Daoy (cell line): ENCODE measurements around the gene PHPT1. TPM values are rescaled to one million over a fixed set of nuclear protein-coding genes. Genes with fewer than 3 reads are reported as not detected.
"Not testable (repeated sequence)": the region's sequence is repeated elsewhere in the genome, so short reads cannot be mapped to it uniquely, and the experiment has no call there.

ENCODE experiments used
- DNase-seq: peaks from one replicate; pipeline ENCODE4 v3.0.0-alpha.2; 2015; ENCODE audit warnings: low read depth
- total RNA-seq: library from RNA; depleted of rRNA; stranded (reverse); fragments of >200 nt; shearing (Covaris generic); gene quantifications from 2 replicates; pipeline ENCODE4 v1.2.3, GENCODE V29; 2014

PHPT1 gene
- total RNA-seq, 1 experiment from 2014 or later, result 92.7 TPM

DNA sequence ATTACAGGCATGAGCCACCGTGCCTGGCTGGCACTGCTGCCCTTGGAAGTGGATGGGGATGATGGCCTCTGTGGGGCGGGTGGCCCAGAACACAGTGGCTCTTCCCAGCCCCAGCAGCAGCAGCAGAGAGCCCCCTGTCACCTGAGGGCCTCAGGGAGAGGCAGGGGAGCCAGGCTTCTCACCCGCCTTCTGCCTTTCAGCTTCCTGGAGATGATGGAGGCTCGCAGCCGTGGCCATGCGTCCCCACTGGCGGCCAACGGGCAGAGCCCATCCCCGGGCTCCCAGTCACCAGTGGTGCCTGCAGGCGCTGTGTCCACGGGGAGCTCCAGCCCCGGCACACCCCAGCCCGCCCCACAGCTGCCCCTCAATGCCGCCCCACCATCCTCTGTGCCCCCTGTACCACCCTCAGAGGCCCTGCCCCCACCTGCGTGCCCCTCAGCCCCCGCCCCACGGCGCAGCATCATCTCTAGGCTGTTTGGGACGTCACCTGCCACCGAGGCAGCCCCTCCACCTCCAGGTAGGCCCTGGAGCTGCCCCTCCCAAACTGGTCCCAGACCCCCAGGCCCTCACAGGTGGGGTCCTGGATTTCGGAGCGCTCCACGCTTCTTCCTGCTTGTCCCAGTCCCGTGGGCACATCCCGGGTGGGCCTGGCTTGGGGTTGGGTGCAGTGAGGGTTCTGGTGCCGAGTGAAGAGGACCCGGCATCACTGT lies 11.9 kb upstream of the PHPT1 start:
- DNase-seq, result no peak

GRCh38 chr9:136837856-136838277 lies 11.3 kb upstream of the PHPT1 start:
- DNase-seq, result not testable (repeated sequence)

DNA sequence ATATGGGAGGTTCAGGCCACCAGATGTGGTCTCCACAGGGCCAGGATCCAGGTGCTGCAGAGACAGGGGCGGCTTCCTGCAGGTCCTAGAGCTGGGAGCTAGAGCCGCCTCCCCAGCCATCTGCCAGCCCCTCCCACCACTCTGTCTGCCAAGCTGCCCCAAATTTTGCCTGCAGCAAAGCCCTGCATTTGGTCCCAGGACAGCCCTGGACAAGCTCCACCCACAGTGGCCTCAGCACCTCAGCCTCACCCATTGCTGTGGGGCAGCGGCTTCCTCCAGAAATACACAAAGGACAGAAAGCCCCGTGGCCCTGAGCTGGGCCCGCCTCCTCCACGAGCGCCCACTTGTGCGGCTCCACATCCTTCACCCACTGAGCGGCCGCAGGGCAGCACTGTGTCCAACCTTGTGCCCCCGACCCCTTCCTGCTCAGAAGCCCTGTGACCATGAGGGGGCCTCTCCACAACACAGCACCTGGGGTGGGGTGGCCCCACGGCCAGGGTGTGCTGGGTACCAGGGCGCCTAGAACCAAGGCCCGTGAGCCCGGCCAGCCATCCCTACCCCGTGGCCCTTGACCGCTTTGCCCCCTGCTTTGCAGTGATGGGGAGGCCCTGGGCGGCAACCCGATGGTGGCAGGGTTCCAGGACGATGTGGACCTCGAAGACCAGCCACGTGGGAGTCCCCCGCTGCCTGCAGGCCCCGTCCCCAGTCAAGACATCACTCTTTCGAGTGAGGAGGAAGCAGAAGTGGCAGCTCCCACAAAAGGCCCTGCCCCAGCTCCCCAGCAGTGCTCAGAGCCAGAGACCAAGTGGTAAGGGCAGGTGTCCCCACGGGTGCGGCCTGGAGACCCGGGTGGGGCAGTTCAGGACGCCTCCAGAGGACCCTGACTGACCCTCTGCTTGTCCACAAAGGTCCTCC lies 10.6 kb upstream of the PHPT1 start:
- no peak for DNase-seq

DNA sequence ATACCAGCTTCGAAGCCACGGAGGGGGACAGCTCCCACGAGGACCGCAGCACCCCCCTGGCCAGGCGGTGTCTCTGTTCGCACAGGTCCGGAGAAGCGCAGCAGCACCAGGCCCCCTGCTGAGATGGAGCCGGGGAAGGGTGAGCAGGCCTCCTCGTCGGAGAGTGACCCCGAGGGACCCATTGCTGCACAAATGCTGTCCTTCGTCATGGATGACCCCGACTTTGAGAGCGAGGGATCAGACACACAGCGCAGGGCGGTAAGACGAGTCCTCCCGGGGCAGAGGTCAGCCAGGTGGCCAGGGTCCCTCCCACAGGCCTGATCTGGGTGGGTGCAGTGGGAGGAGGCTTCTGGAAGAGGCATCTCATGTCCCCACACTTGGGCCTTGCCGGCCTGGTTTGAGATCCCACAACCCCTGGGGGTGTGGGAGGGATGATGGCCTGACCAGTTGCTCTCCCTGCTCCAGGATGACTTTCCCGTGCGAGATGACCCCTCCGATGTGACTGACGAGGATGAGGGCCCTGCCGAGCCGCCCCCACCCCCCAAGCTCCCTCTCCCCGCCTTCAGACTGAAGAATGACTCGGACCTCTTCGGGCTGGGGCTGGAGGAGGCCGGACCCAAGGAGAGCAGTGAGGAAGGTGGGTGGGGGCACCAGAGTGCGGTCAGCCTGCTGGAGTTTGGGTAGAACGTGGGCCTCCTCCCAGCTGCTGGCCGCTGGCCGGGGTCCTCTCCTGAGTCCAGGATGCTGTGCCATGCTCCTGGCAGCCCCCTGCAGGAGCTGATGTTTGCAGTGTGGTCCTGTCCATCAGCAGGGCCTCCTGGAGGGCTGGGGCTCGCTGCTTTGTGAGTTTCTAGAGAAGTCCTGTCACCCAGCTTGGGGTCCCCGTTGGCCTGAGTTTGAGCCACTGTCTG lies 9.7 kb upstream of the PHPT1 start:
- DNase-seq, result no peak

GRCh38 chr9:136840140-136840876 lies 8.9 kb upstream of the PHPT1 start:
- DNase-seq, result peak; percentile 34

DNA sequence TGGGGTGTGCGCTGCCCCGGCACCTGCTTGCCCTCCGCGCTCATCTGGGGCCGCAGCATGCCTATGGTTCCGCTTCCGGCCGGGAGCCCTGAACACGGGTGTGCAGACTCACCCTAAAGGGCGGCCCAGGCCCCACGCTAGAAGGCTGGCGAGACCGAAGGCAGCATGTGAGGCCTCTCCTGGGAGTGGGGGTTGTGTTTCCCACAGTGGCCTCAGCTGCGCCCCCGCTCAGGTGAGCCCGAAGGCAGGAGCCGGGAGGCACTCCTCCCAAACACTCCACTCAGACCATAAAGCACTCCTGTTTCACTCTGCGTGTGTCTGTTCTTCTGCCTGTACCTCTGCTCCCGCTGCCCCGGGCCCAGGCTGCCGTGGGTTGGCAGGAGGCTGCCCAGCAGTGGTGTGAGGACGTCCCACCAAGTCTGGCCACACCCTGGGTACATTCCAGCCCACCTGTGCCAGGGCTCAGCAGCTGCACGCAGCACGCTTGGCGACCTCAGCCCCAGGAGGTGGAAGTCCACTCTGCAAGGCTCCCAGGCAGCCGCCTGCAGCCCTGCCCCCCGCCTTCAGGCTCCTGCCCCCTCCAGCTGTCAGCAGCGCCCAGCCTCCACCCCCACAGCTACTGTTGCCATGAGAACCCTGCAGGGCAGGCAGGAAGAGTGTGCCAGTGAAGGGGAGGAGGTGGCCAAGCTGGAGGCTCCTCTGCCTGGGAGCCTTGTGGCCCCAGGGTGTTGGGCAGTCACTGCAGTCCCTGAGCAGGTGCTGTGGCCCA lies 8.1 kb upstream of the PHPT1 start:
- DNase-seq, result peak; percentile 83

DNA sequence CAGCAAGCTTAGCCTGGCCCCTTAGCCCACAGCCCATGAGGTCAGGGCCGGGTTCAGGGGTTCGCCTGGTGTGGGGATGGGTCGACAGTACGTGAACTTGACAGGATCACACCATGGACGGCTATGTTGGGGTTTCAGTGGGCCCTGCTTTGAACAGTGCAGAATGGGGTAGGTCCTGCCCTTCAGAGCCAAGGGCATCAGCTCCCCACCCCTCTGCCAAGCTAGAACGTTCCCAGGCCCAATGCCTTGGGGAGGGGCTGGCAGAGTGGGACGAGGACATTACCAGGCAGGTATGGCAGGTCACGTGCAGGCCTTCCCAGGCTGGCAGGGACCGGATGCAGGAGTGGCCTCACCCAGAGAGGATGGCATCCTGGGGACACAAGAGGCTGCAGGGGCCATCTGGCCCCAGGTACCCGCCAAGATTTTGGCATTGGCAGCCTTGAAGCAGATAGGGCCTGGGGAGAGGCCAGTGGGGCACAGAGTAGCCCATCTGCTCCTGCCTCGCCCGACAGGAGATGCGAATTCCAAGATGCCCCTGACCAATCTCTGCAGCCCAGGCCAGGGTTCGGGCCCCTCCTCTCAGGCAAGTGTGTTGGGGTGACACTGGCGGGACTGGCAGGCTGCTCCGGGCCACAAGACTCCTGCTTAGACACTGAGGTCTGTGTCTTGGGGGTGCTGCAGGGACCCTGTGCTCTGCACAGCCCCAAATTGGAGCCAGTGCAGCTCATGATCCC lies 7.4 kb upstream of the PHPT1 start:
- peak; percentile 28 for DNase-seq

DNA sequence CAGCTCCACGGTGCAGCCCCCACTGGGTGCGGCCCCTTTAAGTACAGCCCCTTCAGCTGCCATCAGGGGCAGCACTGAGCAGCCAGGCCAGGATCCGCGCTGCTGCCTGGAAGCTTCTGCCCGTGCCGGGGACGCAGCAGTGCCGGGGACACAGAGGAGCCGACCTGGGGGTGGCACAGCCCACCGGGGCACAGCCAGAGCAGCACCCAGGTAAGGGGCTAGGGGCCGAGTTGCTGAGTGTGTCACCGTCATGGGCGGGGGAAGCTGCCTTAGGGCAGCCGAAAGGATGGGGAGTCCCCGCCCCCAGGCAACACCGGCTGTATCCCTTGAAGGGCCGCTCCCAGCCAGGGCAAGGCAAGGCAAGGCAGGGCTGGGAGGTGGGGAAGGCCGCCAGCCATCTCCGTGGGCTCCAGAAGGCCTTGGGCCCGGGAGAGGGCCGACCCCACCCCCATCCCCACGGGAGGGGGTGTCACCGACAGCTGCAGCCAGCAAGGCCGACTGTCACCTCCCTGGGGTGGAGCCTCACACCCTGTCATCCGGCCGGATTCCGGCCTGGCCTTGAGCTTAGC lies 6.7 kb upstream of the PHPT1 start, which contains the start of gene AJM1:
Gene AJM1 (plus strand): TSS at position 99 of the 569 bp plus-strand sequence. CDS start 1,937 bp downstream, outside the sequence.
- peak; percentile 89 for DNase-seq

- not testable (repeated sequence) for DNase-seq
Observed at GRCh38 chr9:136843159-136843800, 5.9 kb upstream of the PHPT1 start.

DNA sequence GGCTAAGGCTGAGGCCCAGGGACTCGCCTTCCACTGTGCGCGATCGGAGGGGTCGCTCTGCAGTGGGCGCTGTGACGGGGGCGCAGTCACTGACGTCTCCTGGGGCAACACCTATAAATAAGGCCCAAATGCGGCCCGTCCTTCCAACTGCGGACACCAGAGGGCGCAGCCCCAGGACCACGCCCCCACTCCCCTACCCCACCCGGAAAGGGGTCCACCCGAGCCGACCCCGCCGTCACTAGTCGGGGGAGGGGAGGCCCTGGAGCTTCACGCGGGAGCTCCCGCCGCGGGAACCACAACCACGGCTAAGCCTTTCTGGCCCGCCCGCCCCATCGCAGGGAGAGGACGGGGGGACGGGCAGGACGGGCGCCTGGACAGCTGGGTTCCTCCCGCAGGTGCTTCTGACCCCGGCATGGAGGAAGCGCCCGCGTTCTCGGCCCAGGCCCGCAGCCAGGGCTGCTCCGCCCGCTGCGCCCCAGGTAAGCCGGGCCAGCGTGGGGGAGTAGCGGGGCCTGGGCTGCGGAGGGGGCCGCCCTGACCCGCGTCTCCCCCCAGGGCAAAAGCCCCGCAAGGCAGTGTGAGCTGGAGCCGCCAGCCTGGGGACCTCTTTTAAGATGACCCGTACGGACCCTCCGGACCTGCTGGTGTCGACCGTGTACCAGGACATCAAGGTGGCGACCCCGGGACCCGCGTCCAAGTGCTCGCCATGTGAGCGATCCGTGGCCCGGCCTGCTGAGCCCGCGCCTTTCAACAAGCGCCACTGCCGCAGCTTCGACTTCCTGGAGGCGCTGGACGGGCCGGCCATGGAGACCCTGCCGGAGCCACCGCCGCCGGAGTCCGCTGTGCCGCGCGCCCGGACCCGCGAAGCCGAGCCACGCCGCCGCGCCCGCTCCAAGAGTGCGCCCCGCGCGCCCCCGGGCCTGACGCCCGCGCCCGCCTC lies 5.1 kb upstream of the PHPT1 start:
- DNase-seq, result not testable (repeated sequence)

- no peak for DNase-seq
Observed at GRCh38 chr9:136844761-136845464, 4.3 kb upstream of the PHPT1 start.

GRCh38 chr9:136845465-136846260 lies 3.5 kb upstream of the PHPT1 start:
- no peak for DNase-seq

- DNase-seq, result no peak
Observed at GRCh38 chr9:136846376-136847087, 2.7 kb upstream of the PHPT1 start.

GRCh38 chr9:136847088-136847825 lies 2.0 kb upstream of the PHPT1 start:
- peak; percentile 36 for DNase-seq
